PC-3 (cell line): ENCODE data around the gene DIAPH3.

Experiments
- CTCF ChIP-seq: fragments of 300-600 bp; sonication (generic); conservative IDR thresholded peaks from 2 replicates; pipeline ENCODE4 v1.5.1; 2017; ENCODE audit warnings: antibody characterized with exemption, low read depth, mild to moderate bottlenecking, low read length
- EZH2 ChIP-seq: fragments of 300-600 bp; sonication (generic); IDR thresholded peaks from one replicate; pipeline ENCODE4 v1.6.1; 2017; ENCODE audit warnings: antibody characterized with exemption, mild to moderate bottlenecking, low read length; ENCODE audit not compliant: unreplicated experiment
- EZH2phosphoT487 ChIP-seq: fragments of 300-600 bp; sonication (generic); IDR thresholded peaks from 2 replicates; pipeline ENCODE4 v1.6.1; 2018; ENCODE audit warnings: mild to moderate bottlenecking, antibody characterized with exemption, low read length, borderline replicate concordance

- TF ChIP-seq EZH2 (no peak), CTCF (no peak), EZH2phosphoT487 (no peak)
Measured at GRCh38 chr13:59837101-59837500, 326.6 kb downstream of the DIAPH3 start.
